Stimulated activated naive CD4-positive, alpha-beta T cell (primary cell): ENCODE results near the gene RNF217.

Experiments used
- DNase-seq, 6 experiments: peaks; one replicate each; lab custom pipeline; 2025; lab: John Stamatoyannopoulos, UW

The RNF217 gene

GRCh38 chr6:125099211-125100073 is 137.2 kb downstream of the RNF217 start:
- peak in 3 of 6 experiments; percentile 13 to 17 (median 14) for DNase-seq

GRCh38 chr6:125100074-125100652 is 137.9 kb downstream of the RNF217 start:
- no peak for DNase-seq

DNA sequence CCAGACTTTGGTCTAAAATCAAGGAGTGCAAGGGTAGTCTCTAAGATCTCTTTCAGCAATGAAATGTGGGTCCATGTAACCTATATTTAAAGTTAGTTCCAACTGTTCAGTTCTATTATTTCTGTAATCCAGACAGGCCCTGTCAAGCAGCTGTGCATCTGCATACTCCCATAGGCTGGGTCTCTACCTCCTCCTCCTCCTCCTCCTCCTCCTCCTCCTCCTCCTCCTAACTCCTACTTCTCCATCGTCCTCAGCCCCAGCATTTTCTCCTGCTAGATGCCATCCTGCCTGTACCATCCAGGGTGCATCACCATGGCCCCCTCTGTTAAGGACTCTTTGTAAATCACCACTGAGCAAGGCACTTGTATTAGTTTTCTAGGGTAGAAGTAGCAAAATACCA is 138.9 kb downstream of the RNF217 start:
- DNase-seq, result no peak

- no peak for DNase-seq
Observed at GRCh38 chr6:125101631-125102030, 139.4 kb downstream of the RNF217 start.

DNA sequence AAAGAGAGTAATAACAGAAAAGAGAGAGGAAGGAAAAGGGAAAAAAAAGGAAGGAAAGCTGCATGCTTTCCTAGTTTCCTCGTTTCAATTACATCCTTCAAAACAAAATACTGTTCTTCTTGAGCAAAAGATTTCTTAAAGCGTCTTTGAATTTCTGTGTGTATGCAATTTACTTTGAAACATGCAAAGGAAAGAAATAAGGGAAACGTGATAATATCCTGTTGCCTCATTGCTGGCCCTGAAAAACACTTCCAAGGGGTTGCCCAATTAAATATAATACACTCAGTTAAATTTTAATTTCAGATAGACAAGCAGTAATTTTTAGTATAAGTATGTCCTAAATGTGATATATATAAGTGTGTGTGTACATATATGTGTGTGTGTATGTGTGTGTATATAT is 140.2 kb downstream of the RNF217 start:
- DNase-seq, result no peak

DNA sequence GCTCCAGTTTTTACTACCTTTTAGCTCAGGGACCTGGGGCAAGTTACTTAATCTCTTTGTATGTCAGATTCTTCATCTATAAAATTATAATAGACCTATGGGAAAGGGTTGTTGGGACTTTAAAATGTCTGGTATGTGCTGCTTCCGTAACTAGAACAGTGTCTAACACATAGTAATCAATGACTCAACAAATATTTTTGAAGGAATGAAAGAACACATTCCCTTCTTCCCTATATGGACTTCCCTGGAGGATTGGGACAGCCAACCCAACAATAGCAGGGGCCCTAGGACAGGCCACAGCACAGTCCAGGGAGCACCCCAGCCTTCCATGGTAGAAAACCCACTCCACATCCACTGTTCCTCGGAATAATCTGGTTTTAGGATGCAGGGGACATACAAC is 140.7 kb downstream of the RNF217 start:
- no peak for DNase-seq

- no peak for DNase-seq
Observed at GRCh38 chr6:125104425-125104824, 142.2 kb downstream of the RNF217 start.

DNA sequence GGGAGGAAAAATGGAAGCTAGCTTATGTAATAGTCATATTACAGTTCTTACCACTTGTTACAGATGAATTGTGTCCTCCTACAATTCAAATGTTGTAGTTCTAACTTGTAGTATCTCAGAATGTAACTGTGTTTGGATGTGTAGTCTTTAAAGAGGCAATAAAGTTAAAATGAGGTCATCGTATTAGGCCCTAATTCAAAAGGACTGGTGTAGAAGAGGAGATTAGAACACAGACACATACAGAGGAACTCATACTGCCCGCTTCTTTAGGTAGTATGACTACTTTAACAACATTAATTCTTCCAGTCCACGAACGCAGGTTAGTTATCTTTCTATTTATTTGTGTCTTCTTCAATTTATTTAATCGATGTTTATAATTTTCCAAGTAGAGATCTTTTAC is 144.8 kb downstream of the RNF217 start:
- no peak for DNase-seq

DNA sequence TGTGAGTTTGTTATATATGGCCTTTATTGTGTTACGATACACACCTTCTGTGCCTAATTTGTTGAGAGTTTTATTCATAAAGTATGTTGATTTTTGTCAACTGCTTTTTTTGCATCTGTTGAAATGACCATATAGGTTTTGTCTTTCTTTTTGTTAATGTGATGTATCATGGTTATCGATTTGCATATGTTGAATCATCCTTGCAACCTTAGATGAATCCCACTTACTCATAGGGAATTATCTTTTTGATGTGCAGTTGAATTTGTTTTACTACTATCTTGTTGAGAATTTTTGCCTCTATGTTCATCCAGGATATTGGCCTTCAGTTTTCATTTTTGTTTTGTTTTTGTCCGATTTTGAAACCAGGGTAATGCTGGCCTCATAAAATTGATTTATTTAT is 145.7 kb downstream of the RNF217 start:
- DNase-seq, result no peak

DNA sequence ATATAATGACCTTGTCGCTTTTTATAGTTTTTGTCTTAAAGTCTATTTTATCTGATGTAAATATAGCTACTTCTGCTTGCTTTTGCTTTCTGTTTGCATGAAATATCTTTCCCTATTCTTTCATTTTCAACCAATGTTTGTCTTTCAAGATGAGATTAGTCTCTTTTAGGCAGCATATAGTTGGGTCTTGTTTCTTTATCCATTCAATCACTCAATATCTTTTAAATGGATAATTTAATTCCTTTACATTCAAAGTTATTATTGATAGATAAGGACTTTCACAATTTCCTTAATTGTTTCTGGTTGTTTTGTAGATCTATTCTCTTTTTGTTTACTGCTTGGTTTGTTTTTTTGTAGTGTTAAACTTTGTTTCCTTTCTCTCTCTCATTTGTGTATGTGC is 147.8 kb downstream of the RNF217 start:
- DNase-seq, result no peak

DNA sequence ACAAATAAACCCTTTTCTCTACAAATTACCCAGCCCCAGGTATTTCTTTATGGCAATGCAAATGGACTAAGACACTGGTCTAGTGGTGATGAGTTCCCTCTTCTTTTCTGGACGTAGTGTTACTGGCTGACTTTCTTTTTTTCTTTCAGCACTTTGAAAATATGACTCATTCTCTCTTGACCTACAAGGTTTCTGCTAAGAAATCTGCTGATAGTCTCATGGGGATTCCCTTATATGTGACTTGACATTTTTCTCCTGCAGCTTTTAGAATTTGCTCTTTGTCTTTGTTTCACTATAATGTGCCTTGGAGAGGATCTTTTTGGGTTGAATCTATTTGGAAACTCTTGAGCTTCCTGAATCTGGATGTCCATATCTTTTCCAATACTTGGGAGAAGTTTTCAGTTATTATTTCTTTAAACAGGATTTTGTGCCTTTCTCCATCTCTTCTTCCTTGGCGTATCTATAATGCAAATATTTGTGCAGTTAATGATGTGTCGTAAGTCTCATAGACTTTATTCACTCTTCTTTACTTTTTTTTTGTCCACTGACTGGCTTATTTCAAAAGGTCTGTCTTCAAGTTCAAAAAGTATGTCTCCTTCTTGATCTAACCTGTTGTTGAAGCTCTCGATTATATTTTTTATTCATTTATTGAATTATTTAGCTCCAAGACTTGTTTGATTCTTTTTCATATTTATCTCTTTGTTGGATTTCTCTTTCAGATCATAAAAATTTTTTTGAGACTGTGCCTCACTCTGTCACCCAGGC is 149.2 kb downstream of the RNF217 start:
- no peak for DNase-seq

GRCh38 chr6:125112934-125113333 is 150.7 kb downstream of the RNF217 start:
- DNase-seq, result no peak

GRCh38 chr6:125114248-125114858 is 152.1 kb downstream of the RNF217 start:
- DNase-seq, result peak in 4 of 6 experiments; percentile 12 to 48 (median 36)

- DNase-seq, result no peak
Observed at GRCh38 chr6:125116170-125116569, 153.9 kb downstream of the RNF217 start.

- DNase-seq, result no peak
Observed at GRCh38 chr6:125116710-125117109, 154.5 kb downstream of the RNF217 start.

DNA sequence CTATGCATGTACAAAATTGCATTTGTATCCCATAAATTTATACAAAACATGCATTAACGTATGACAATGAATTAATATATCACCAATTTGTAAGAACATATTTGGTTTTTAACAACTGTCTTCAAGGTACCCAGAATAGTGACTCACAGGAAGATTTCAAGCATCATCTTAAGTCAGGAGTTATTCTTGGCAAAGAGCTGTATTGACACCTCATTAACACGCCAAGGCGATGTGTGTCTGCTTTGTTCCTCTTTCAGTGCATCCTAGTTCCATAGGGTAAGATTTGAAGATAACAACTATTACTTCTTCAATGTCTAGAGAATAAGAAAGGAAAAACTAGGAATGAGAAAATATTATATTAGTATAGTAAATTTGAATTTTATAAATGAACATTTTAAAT is 155.6 kb downstream of the RNF217 start:
- DNase-seq, result no peak

DNA sequence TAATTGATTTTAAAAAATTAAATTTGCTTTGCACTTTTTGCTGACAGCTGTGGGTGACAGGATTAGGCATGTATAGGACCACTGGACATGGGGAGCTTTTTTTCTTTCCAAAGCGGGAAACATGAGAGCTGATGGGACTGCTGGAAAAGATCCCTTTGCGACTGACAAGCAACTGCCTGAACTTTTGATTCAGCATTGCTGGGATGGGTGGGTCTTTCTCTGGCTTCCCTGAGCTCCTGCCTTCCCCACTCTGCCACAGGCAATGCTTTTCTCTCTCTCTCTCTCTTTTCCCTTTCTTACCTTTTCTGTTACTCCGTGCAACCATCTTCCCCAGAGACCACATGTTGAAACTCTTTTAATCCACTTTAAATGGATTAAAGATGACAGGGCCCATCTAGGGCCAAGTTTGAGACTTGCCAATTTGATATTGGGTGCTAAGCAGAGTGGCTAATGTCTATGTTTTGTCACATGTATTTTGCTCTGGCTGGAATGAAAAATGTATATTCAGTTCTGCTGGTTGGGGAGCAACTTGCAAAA is 157.9 kb downstream of the RNF217 start:
- no peak for DNase-seq

GRCh38 chr6:125121894-125122293 is 159.7 kb downstream of the RNF217 start:
- no peak for DNase-seq

GRCh38 chr6:125123051-125123450 is 160.8 kb downstream of the RNF217 start:
- DNase-seq, result no peak

- DNase-seq, result no peak
Observed at GRCh38 chr6:125123468-125124048, 161.3 kb downstream of the RNF217 start.

DNA sequence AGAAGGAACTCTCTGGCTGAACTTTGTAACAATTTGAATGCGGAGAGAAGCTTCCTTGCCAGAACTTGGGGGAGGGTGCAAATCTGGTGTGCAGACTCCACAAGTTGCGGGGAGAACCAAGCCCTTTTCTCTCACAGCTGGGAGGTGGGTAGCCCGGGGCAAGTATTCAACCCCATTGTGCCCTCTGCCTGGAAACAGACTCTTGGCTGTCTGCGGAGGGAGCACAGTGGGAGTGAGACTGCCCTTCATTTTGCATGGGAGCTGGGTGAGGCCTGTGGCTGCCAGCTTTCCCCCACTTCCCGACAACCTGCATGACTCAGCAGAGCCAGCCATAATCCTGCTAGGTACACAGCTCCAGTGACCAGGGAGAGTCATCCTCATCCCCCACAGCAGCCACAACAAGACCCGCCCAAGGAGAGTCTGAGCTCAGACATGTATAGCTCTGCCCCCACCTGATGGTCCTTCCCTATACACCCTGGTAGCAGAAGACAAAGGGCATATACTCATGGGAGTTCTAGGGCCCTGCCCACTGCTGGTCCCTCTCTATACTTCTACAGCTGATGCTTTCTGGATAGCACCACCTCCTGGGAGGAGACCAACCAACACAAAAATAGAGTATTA is 161.9 kb downstream of the RNF217 start:
- DNase-seq, result no peak
